ENCODE measurements around the gene NR2C2.

The NR2C2 gene

DNA sequence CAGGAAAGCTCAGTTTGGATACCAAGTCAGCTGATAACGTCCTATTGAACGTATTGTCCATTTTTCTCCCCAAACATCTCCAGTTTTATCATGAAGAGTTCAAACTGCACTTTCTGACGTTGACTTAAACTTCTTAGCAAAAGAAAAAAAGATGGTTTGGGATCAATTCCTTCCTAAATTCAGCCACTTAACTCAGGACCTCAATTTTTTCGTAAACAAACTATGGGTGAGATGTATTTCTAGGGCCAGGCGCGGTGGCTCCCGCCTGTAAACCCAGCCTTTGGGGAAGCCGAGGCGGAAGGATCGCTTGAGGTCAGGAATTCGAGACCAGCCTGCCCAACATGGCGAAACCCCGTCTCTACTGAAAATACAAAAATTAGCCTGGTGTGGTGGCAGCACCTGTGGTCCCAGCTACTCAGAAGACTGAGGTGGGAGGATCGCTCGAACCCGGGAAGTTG, 118.2 kb downstream of the NR2C2 start:
- TF ChIP-seq, protein P1, sequence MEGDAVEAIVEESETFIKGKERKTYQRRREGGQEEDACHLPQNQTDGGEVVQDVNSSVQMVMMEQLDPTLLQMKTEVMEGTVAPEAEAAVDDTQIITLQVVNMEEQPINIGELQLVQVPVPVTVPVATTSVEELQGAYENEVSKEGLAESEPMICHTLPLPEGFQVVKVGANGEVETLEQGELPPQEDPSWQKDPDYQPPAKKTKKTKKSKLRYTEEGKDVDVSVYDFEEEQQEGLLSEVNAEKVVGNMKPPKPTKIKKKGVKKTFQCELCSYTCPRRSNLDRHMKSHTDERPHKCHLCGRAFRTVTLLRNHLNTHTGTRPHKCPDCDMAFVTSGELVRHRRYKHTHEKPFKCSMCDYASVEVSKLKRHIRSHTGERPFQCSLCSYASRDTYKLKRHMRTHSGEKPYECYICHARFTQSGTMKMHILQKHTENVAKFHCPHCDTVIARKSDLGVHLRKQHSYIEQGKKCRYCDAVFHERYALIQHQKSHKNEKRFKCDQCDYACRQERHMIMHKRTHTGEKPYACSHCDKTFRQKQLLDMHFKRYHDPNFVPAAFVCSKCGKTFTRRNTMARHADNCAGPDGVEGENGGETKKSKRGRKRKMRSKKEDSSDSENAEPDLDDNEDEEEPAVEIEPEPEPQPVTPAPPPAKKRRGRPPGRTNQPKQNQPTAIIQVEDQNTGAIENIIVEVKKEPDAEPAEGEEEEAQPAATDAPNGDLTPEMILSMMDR (IDR thresholded peaks at IDR 0.05; ENCODE audit: low read depth, low read length, missing control alignments) = no peak
- H3K4me3 ChIP-seq (ENCODE audit: low read depth, low read length) = peak overlapping the region; percentile 91

DNA sequence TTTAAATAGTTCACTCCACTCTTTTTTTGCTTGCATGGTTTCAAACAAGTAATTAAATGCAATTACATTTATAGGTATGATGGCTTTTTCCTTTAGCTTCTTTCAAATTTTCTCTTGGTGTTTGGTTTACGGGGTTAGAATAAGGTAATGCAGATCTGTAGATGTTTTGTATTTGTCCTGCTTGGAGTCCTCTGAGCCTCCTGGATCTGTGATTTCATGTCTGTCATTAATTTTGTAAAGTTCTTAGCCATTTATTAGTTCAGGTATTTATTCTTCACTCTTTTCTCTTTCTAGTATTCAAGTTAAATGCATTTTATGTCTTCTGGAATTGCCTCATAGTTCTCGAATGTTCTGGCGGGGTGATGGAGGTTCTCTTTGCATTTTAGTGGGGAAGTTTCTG, 119.1 kb downstream of the NR2C2 start:
- no peak for DNase-seq (ENCODE audit: low read depth)

More for the DNA sequence above, 118.2 kb downstream of the NR2C2 start:
- no peak for DNase-seq (ENCODE audit: low read depth)

DNA sequence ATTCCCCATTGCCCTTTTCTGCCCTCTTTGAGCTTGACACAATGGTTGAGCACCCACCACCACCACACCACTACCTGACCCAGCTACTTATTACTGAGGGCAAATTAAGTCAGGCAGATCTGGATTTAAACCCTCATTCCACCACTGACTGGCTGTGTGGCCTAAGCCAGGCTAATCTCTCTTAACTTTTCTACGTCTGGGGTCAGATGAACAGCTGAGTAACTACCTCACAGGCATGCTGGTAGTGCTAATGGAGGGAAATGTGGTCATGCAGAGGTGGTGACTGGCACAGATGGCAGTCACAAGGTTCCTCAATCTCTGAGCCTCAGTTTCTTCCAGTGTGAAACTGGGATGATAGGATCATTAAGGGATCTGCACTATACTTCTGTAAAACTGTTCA, 122.1 kb downstream of the NR2C2 start:
- no peak overlapping the region for H3K4me3 ChIP-seq (ENCODE audit: low read depth, low read length)
- DNase-seq (ENCODE audit: low read depth) = no peak
- TF ChIP-seq, protein P1 (IDR thresholded peaks at IDR 0.05; ENCODE audit: low read depth, low read length, missing control alignments) = no peak

More for the DNA sequence above, 119.1 kb downstream of the NR2C2 start:
- H3K4me3 ChIP-seq (ENCODE audit: low read depth, low read length) = no peak overlapping the region
- TF ChIP-seq, protein P1 (IDR thresholded peaks at IDR 0.05; ENCODE audit: low read depth, low read length, missing control alignments) = no peak

DNA sequence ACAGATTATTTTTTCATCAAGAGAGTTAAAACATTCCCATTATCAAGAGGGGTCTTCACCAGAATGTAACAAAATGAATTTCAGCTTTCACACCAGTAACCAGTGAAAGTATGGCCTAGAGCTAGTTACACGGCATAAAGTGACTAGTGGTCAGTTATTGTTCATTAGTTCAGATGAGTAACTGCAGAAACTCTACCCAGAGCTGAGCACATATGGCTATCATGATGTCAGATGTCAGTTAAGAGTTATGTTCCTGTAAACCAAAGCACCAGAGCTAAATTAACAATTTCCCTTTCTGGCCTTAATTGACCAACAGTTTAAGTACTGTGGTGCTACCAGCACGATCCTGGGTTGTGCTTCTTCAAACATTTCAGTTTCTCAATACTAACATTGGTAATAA, 124.3 kb downstream of the NR2C2 start:
- no peak overlapping the region for H3K4me3 ChIP-seq (ENCODE audit: low read depth, low read length)

DNA sequence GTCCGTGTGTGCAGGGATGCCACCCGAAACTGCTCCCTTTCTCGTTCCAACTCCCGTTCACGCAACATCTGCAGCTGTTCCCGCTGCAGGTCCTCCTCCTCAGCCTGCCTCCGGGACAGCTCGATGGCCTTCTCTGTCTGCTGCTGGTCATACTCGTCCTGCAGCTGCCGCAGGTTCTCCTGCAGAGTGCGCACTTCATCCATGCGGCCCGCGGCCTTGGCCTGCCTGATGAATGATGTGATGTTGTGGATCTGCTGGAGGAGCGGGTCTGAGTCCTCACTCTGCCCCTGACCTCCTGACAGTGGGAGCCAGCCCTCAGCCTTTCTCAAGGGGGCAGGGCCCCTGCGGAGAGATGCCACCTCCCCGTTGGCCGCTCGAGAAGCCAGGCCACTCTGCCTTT, 127.1 kb downstream of the NR2C2 start:
- H3K4me3 ChIP-seq (ENCODE audit: low read depth, low read length) = no peak overlapping the region
- TF ChIP-seq, protein P1 (IDR thresholded peaks at IDR 0.05; ENCODE audit: low read depth, low read length, missing control alignments) = no peak
- no peak for DNase-seq (ENCODE audit: low read depth)

More for the DNA sequence above, 124.3 kb downstream of the NR2C2 start:
- TF ChIP-seq, protein P1 (IDR thresholded peaks at IDR 0.05; ENCODE audit: low read depth, low read length, missing control alignments) = no peak
- DNase-seq (ENCODE audit: low read depth) = no peak

DNA sequence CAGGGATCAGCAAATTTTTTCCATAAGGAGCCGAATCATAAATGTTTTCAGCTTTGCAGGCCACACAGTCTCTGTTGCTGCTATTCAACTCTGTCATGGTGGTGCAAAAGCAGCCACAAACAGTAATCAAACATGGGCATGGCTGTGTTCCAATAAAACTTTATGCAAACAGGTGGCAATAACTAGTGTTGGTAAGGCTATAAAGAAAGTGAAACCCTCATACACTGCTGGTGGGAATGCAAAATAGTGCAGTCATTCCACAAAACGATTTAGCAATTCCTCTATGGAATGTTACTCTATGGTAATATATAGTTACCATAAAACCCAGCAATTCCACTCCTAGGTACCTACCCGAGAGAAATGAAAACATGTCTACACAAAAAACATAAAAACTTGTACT, 131.7 kb downstream of the NR2C2 start:
- no peak for DNase-seq (ENCODE audit: low read depth)
- TF ChIP-seq, protein P1 (IDR thresholded peaks at IDR 0.05; ENCODE audit: low read depth, low read length, missing control alignments) = no peak

DNA sequence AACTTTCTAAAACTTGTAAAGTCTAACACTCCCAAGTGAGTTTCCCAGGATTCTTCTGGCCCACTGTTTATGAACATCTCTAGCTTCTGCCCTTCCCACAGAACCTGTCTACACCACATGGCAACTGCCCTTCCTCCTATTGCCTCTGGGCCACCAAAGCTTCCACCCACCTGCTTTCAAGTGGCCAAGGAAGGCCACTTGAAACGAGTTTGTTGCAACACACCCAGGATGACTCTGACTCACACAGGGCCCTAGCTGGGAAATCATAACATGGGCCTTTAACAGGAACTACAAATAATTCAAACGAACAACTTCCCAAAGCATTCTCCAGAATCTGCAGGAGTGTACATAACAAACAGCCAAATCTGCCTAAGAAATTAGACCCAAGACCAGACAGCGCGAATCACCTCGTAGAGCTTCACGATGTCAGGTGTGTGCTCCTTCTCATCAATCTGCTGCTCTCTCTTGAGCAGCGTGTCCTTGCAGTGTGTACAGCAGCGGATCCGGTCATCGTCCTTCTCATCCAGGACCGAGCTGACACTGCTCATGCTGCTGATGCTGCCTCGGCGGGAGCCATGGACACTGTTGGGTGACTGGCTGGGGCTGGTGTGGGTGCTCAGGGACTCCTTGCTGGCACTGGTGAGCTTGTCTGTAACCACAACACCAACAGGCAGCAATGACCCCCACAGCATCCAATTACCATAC, 134.7 kb downstream of the NR2C2 start:
- TF ChIP-seq, protein P1 (IDR thresholded peaks at IDR 0.05; ENCODE audit: low read depth, low read length, missing control alignments) = no peak
- no peak overlapping the region for H3K4me3 ChIP-seq (ENCODE audit: low read depth, low read length)
- no peak for DNase-seq (ENCODE audit: low read depth)

More for the DNA sequence above, 131.7 kb downstream of the NR2C2 start:
- no peak overlapping the region for H3K4me3 ChIP-seq (ENCODE audit: low read depth, low read length)

All from GM12864 (cell line).